SU-DHL-6 (cell line): Measurements from ENCODE around the gene RABGAP1.

Experiments
- H2AFZ ChIP-seq: fragments of 200-600 bp; sonication (generic); 2 replicates; pipeline ENCODE4 v1.6.1; 2014; ENCODE audit warnings: low read depth, mild to moderate bottlenecking, moderate library complexity, mixed read lengths, antibody characterized with exemption, low read length; ENCODE audit not compliant: severe bottlenecking
- H3F3A ChIP-seq: fragments of 200-600 bp; shearing (Covaris generic); 2 replicates; pipeline ENCODE4 v1.6.0; 2016; ENCODE audit warnings: antibody characterized with exemption, mild to moderate bottlenecking; ENCODE audit not compliant: insufficient read depth
- H3K27ac ChIP-seq: fragments of 200-600 bp; sonication (generic); 2 replicates; pipeline ENCODE4 v1.5.1; 2016; ENCODE audit warnings: low read depth, mild to moderate bottlenecking, low read length, moderate library complexity, mixed read lengths
- H3K27me3 ChIP-seq: fragments of 200-600 bp; sonication (generic), shearing (Covaris generic); 2 replicates; pipeline ENCODE4 v1.6.0; 2014; ENCODE audit warnings: mild to moderate bottlenecking, low read length
- H3K36me3 ChIP-seq: fragments of 200-600 bp; sonication (generic); 2 replicates; pipeline ENCODE4 v1.6.1; 2014; ENCODE audit warnings: mild to moderate bottlenecking, low read length, mixed read lengths
- H3K4me2 ChIP-seq: fragments of 300-600, 200-600 bp; shearing (Covaris generic), sonication (generic); 2 replicates; pipeline ENCODE4 v1.6.0; 2014; ENCODE audit warnings: low read length, low read depth, mild to moderate bottlenecking; ENCODE audit not compliant: poor library complexity, severe bottlenecking
- H3K4me3 ChIP-seq: fragments of 200-600 bp; sonication (generic); 2 replicates; pipeline ENCODE4 v1.5.1; 2014; ENCODE audit warnings: antibody characterized with exemption, low read length, mild to moderate bottlenecking, mixed read lengths; ENCODE audit not compliant: insufficient read depth, poor library complexity, severe bottlenecking
- H3K79me2 ChIP-seq: fragments of 200-600 bp; sonication (generic); 2 replicates; pipeline ENCODE4 v1.6.1; 2014; ENCODE audit warnings: mild to moderate bottlenecking, low read length, moderate library complexity; ENCODE audit not compliant: insufficient read depth
- H3K9ac ChIP-seq: fragments of 200-600 bp; sonication (generic); 2 replicates; pipeline ENCODE4 v1.7.0; 2014; ENCODE audit warnings: mild to moderate bottlenecking, low read length
- H3K9me2 ChIP-seq: fragments of 200-600 bp; sonication (generic); replicated peaks from 2 replicates; pipeline ENCODE4 v1.6.1; 2014; ENCODE audit warnings: low read length; ENCODE audit not compliant: insufficient read depth
- H3K9me3 ChIP-seq: fragments of 200-600 bp; sonication (generic); 2 replicates; pipeline ENCODE4 v1.6.1; 2014; ENCODE audit warnings: low read length, mixed read lengths; ENCODE audit not compliant: insufficient read depth
- H4K20me1 ChIP-seq: fragments of 200-600 bp; sonication (generic); 2 replicates; pipeline ENCODE4 v1.6.1; 2014; ENCODE audit warnings: low read depth, mild to moderate bottlenecking, antibody characterized with exemption, low read length, moderate library complexity, mixed read lengths
- EZH2phosphoT487 ChIP-seq: fragments of 200-600 bp; sonication (generic), shearing (Covaris generic); conservative IDR thresholded peaks from 2 replicates; pipeline ENCODE4 v1.6.1; 2018; ENCODE audit warnings: mild to moderate bottlenecking, antibody characterized with exemption, low read length, moderate library complexity, mixed read lengths
- TF ChIP-seq, protein P1 (sequence below): fragments of 200-600 bp; sonication (generic); IDR thresholded peaks from one replicate; pipeline ENCODE4 v1.5.1; 2017; ENCODE audit warnings: antibody characterized with exemption, mild to moderate bottlenecking, low read length, moderate library complexity; ENCODE audit not compliant: insufficient read depth, poor library complexity, severe bottlenecking

RABGAP1 gene

DNA sequence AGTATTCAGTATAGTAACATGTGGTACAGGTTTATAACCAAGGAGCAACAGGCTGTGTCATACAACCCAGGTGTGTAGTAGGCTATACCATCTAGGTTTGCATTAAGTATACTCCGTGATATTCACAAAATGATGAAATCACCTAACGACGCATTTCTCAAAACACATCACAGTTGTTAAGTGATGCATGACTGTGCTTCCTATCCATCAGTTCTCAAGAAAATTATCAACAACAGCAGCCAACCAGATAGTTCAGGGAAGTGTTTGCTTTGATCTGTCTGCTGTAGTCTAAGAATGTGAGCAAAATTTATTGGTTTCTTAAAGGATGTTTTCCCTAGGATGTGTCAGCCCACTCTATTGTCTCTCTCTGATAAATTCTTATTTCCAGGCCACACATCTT, 16.9 kb upstream of the RABGAP1 start:
- no peaks in the 10 kb centered on the region for H3K9me3 ChIP-seq
- H3K79me2 ChIP-seq = peaks cover 19% of the 10 kb centered on the region

DNA sequence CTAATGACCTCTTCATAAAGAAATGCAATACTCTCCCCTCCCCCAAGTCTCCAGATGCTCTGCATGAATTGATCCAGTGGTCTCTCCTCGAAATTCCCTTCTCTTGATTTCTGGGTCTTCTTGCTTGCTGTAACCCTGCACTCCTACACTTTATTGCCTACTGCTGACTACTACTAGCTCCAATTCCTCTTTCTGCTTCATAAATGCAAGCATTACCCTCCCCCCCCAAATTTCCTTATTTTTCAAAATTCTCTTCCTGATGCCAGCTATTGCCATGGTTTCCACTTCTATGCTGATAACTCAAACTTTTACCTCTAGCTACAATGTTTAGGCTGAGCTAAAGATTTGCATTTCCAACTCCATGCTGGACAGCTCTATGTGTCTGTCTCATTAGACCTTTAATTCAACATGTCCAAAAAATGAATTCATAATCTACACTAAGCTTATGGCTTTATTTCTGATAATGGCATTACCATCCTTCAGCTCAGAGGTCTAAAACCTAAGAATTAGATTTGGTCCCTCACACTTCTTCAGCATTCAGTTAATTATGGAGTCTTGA, 10.9 kb upstream of the RABGAP1 start:
- Histone ChIP-seq H3K79me2 (peaks cover 70% of the 10 kb centered on the region), H3K4me2 (peak overlapping the region; percentile 81), H3K36me3 (no peaks in the 10 kb centered on the region), H3K27ac (no peak overlapping the region), H4K20me1 (no peaks in the 10 kb centered on the region), H3K27me3 (no peaks in the 10 kb centered on the region), H3K4me3 (no peak overlapping the region), H3K9me3 (no peaks in the 10 kb centered on the region), H3K9ac (no peak overlapping the region), H2AFZ (no peak overlapping the region), H3K9me2 (no peaks in the 10 kb centered on the region), H3F3A (peaks cover 4% of the 10 kb centered on the region; the same call in 1 of the 2 replicates)
- TF ChIP-seq, protein P1, sequence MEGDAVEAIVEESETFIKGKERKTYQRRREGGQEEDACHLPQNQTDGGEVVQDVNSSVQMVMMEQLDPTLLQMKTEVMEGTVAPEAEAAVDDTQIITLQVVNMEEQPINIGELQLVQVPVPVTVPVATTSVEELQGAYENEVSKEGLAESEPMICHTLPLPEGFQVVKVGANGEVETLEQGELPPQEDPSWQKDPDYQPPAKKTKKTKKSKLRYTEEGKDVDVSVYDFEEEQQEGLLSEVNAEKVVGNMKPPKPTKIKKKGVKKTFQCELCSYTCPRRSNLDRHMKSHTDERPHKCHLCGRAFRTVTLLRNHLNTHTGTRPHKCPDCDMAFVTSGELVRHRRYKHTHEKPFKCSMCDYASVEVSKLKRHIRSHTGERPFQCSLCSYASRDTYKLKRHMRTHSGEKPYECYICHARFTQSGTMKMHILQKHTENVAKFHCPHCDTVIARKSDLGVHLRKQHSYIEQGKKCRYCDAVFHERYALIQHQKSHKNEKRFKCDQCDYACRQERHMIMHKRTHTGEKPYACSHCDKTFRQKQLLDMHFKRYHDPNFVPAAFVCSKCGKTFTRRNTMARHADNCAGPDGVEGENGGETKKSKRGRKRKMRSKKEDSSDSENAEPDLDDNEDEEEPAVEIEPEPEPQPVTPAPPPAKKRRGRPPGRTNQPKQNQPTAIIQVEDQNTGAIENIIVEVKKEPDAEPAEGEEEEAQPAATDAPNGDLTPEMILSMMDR = no peak
- TF ChIP-seq EZH2phosphoT487 = no peak

More for the DNA sequence above, 16.9 kb upstream of the RABGAP1 start:
- Histone ChIP-seq H4K20me1 (no peaks in the 10 kb centered on the region), H3F3A (no peaks in the 10 kb centered on the region), H3K4me2 (no peak overlapping the region), H3K9me2 (no peaks in the 10 kb centered on the region), H3K9ac (no peak overlapping the region), H3K27me3 (no peaks in the 10 kb centered on the region), H3K27ac (no peak overlapping the region), H3K4me3 (no peak overlapping the region), H2AFZ (no peak overlapping the region), H3K36me3 (no peaks in the 10 kb centered on the region)
- TF ChIP-seq EZH2phosphoT487 = no peak
- TF ChIP-seq, protein P1 = no peak

DNA sequence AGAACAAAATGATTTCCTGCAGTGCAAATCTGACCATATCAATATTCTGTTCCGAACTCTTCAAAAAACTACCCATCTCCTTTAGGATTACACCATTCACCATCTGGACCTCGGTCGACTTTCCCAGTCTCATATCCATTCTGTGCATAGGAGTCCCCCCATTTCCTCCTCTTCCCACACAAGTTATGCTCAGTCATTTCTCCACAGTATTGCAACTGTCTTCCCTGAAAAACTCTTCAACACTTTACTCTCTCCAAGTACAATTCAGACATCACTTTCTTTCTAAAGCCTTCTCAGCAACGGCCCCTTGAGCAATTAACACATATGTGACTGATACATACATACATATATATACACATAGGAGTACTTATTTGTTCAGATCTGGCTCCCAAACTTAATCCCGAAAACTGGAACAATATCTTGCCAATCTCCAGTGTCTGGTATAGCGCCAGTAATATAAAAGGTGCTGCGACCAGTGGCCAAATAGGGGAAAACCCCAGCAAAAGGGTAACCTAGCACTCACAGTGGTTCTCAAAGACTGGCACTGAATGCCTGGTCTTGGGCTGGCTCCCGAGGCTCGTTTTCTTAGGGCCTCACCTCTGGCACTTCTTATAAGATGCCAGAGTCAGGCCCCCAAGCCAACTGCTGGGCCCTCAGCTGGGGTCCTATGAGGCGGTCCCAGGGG, 10.1 kb upstream of the RABGAP1 start:
- TF ChIP-seq, protein P1 = no peak
- TF ChIP-seq EZH2phosphoT487 = no peak
- Histone ChIP-seq H3K27ac (peak overlapping the region; percentile 68), H2AFZ (peak overlapping the region; percentile 15)

More for the DNA sequence above, 10.1 kb upstream of the RABGAP1 start:
- no peaks in the 10 kb centered on the region for H3K27me3 ChIP-seq
- H4K20me1 ChIP-seq = no peaks in the 10 kb centered on the region
- H3K9me2 ChIP-seq = no peaks in the 10 kb centered on the region
- H3K79me2 ChIP-seq = peaks cover 78% of the 10 kb centered on the region
- H3F3A ChIP-seq = peaks cover 4% of the 10 kb centered on the region; the same call in 1 of the 2 replicates
- H3K4me3 ChIP-seq = peak overlapping the region; percentile 62
- H3K9ac ChIP-seq = peak overlapping the region; percentile 96
- no peaks in the 10 kb centered on the region for H3K36me3 ChIP-seq
- peak overlapping the region; percentile 81 for H3K4me2 ChIP-seq
- no peaks in the 10 kb centered on the region for H3K9me3 ChIP-seq
